SHP77 treated with DMSO at 0.1 percent for 48 hours (cell line): ENCODE results near the gene KCNN4.
"Not testable (repeated sequence)": the region's sequence is repeated elsewhere in the genome, so short reads cannot be mapped to it uniquely, and the experiment has no call there.

Experiments
- DNase-seq: peaks from one replicate; lab custom pipeline; 2025; lab: John Stamatoyannopoulos, UW

Gene KCNN4

DNA sequence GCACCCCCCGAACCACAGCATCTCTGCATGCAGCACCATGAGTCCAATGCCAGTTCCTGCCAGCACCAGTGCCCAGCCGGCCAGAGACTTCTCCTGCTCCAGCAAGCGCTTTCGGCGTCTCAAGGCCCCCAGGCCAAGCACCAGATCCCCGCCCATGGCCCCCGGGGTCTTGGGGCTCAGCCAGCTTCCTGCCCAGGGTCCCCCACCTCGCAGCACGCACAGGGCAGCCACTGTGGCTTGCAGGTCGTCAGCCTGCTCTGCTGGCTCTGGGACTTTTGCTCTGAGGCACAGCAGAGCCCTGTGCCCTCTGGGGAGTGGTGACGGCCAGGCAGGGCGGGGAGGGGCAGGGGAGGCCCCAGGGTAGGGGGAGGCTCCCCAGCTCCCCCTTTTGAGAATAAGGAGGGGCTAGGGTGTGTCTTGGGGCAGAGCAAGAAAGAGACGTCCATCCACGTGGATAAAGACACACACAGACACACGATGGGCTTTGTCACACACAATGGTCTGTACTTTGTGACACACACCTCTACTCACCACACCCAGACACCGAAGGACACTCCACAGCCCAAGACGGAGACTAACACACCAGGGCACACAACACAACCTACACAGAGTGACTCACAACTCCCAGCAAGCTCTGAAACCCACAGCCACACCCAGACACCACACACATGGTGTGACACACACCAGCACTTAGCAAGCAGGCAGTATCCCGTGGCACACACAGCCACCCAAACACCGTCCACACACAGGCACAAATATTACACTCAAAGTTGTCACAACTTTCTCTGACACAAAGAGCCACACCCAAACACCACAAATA, at the start of gene KCNN4:
Gene KCNN4 (minus strand): TSS at position 268 of the 820 bp plus-strand sequence. CDS start 112 bp downstream, at position 156.
- no peak for DNase-seq

DNA sequence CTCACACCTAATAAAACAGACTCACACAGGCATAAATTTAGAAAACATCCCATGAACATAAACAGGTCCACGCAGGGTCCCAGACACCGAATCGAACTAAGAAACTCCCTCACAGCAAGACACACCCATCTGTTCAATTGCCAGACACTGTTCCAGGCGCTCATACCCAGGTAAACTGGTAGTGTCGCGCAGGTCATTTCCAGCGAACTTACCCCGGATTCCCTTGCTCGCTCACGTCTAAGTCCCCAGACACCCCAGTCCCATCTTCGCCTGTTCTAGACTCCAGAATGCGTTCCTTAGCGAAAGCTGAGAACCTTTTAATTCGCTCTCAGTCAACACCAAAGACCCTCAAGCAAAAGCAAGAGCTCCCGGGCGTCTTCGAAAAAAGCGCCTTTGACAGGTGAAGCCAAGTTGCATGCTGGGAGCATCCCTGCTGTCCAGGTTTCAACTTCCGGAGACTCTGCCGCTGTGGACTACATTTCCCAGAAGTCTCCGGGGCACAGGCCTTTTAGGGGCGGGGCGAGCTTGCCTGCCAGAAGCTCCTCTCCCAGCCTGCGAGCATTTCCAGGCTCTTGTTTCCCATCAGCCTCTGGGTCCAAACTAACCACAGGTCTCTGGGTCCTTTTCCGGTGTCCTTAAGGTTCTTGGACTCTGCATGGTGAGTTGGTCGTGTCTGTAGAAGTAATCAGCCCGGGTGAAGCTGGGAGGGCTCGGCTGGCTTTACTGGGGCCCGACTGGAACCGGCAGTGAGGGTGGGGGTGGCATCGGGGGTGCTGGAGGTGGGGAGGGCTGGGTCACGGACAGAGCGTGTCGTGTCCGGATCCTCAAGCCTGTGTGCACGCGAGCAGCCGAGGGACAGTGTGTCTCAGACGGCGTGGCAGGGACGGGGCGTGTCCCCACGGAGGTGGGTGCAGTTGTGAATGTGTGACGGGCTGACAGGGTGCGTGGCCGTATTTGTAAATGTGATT, 46.3 kb upstream of the KCNN4 start, which contains the start of gene ZNF283:
Gene ZNF283 (plus strand): TSS at position 535 of the 968 bp plus-strand sequence. CDS start 6,184 bp downstream, outside the sequence.
- DNase-seq: peak; percentile 68

DNA sequence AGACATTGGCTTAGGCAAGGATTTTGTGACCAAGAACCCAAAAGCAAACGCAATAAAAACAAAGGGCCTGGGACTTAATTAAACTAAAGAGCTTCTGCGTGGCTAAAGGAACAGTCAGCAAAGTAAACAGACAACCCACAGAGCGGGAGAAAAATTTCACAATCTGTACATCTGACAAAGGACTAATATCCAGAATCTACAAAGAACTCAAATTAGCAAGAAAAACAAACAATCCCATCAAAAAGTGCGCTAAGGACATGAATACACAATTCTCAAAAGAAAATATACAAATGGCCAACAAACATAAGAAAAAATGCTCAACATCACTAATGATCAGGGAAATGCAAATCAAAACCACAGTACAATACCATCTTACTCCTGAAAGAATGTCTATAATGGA, 43.8 kb upstream of the KCNN4 start:
- DNase-seq: not testable (repeated sequence)

DNA sequence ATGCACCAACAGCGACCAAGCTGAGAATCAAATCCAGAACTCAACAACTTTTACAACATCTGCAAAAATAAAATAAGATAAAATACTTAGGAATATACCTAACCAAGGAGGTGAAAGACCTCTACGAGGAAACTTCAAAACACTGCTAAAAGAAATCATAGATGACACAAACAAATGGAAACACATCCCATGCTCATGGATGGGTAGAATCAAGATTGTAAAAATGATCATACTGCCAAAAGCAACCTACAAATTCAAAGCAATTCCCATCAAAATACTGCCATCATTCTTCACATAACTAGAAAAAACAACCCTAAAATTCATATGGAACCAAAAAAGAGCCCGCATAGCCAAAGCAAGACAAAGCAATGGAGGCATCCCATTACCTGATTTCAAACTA, 43.1 kb upstream of the KCNN4 start:
- not testable (repeated sequence) for DNase-seq

GRCh38 chr19:43820884-43821215, 40.1 kb upstream of the KCNN4 start:
- no peak for DNase-seq

DNA sequence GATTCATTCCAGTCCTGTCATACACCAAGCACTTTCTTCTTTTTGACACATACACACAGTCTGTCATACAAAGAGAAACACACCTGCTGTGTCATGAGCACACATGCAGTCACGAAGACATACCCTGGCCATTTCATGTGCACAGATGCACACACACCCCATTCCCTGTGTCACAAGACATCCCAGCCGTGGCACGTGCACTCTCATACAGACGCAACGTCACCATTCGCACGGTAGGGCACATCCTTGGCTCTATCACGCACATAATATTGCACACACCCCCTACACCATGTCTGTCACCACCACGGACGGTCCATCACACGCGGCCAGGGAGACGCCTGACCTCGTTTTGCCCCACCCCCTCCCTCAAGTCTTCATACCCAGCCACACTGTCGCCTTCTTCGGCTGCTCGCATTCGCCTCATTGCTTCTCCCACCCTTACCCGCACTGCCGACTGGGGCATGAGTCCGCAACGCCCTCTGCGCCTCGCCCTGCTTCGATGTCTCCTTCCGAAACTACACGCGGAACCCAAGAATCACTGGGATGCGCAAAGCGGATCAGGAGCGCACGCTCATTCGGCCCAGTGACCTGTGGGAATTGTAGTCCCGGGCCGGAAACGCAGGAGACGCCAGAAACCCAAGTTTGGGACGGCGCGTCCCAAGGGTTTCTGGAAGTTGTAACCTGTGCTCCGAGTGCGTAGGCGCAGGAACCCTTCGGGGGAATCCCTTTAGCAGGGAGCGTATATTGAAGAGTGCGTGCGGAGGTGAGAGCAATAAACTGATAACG, 39.5 kb upstream of the KCNN4 start:
- DNase-seq: no peak

DNA sequence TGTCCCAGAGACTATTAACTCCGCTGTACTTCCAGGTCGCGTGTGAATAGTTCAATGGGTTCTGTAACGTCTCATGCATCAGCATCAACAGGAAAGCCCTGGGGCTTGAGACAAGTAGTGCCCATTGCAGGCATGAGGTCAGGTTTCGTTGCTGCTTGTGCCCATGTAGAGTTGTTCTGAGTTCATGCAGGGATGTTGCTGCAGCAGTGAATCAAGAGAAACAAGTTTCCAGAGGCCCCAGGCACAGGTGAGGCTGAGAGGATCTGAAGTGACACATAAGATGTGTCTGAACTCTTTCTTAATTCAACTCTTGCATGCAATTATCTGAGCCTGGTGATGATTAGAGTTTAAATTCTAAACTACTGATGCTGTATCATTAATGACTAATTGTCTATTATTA, 37.7 kb upstream of the KCNN4 start:
- DNase-seq: no peak

DNA sequence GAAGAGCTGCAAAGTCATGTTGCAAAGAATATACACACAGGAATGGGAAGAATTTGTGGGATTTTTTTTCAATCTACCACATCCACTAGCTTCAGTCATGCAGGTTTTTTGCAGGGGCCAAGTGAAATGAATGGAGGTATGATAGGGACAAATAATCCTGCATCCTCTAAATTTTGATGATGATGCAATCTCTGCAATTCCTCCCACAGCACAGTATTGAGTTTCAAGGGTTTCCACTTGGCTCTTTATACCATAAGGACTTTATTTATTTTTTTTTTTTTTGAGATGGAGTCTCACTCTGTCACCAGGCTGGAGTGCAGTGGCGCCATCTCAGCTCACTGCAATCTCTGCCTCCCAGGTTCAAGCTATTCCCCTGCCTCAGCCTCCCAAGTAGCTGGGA, 36.7 kb upstream of the KCNN4 start:
- not testable (repeated sequence) for DNase-seq

- DNase-seq: no peak
Observed at GRCh38 chr19:43814663-43815352, 34.0 kb upstream of the KCNN4 start.

GRCh38 chr19:43812688-43813087, 31.9 kb upstream of the KCNN4 start:
- DNase-seq: no peak

- no peak for DNase-seq
Observed at GRCh38 chr19:43812259-43812658, 31.5 kb upstream of the KCNN4 start.

DNA sequence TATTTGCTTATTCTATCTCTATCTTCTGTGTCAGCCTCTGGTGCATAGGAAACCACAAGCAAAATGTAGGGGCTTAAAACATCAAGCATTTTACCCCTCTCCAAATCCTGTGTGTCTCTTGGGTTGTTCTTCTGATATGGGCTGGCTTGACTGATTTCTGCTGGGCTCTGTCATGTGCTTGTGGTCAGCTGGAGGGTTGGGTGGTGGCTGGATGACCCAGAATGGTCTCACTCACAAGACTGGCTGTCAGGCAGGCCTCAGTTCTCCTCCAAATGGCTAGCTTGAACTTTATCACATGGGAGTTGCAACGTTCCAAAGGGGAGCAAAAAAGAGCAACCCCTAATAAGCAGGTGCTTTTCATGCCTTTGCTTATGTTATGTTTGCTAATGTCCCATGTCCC, 31.1 kb upstream of the KCNN4 start:
- no peak for DNase-seq

DNA sequence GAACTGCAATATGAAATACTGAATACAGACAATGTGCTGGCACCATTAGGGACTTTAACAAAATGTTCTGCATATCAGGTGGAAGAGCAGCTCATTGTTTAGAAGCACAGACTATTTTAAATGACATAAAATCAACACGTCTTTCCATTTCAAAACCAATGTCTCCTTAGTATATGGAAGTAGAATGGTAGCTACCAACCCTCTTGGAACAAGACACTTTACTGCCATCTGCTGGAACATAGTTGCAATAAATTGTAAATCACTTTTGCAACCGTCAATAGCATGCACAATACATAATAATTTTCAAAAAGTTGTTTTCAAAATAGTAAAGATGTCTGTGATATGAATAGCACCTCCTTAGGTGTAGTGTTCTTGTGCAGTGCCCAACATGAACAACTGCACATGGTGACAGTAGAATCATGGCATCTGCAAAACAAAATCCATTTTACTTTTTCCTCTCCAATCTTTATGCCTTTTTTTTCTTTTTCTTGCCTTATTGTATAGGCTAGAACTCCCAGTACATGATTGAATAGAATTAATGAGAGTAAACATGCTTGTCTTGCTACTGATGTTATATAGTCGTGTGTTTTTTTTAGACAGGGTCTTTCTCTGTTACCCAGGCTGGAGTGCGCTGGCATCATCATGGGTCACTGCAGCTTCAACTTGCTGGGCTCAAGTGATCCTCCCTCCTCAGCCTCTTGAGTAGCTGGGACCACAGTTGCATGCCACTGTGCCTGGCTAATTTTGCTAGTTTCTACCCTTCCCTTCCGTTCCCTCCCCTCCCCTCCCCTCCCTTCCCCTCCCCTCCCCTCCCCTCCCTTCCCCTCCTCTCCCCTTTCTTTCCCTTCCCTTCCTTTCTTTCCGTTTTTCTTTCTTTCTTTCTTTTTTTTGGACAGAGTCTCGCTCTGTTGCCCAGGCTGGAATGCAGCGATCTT, 29.3 kb upstream of the KCNN4 start:
- peak; percentile 55 for DNase-seq

GRCh38 chr19:43807651-43808050, 26.9 kb upstream of the KCNN4 start:
- DNase-seq: no peak

DNA sequence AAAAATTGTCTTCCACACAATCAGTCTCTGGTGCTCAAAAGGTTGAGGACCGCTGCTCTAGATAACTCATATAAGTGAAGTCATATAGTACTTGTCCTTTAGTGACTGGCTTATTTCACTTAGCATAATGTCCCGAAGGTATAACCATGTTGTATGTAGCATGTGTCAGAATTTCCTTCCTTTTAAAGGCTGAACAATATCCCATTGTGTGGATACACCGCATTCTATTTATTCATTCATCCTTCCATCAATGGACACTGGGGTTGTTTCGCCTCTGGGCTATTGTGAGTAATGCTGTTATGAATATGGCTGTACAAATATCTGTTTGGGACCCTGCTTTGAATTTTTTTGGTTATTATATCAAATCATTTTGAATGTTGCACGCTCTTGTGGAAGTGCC, 26.1 kb upstream of the KCNN4 start:
- DNase-seq: no peak

GRCh38 chr19:43806401-43806800, 25.6 kb upstream of the KCNN4 start:
- not testable (repeated sequence) for DNase-seq

DNA sequence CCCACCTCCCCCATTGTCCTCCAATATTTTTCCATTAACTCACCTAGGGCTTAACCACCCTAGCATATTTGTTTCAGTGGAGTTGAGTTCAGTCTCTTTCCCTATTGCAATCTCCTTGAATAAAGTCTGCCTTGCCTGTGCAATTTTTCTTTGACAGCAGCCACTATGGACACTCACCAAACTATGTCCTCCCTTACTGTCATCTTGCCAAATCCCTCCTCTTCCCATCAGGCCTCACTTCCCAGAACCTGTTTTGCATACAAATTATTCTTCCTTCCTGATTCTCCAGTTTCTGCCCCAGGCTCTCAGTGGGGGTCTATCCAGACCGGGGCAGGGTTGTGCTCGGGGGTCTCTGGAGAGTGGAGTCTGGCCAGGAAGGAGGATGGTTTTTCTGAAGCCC, 23.7 kb upstream of the KCNN4 start:
- DNase-seq: no peak

DNA sequence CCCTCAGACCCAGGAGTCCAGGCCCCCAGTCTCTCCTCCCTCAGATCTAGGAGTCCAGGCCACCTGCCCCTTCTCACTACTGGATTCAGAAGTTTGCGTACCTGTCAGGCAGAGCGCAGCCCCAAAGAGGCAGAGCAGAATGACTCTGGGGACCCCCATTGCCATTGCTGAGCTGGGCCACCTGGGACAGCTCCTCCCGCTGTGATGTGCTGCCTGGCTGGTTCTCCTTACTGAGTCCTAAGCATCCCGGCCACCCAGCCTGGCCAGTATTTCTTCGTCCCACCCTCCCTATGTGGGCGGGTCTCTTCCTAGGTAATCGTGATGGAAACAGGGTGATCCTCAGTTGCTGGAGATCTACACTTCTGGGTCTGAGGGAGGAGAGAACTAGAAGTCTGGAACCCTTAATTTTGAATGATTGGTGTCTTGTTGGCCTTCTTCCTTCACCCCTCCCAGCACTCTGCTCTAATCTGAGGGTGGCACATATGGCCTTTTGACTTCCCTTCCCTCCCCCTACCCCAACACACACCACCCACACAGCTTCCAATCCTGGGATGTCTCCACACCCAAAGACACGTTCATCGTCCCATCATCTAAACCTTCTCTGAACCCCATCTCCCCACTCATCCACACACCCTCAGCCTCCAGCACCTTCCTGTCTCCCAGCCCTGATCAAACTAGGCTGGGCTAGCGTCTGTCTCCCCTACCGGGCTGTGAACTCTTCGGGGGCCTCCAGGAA, 21.6 kb upstream of the KCNN4 start, which contains the start of gene LYPD5:
Gene LYPD5 (minus strand): TSS at position 232 of the 736 bp plus-strand sequence. CDS start 67 bp downstream, at position 165.
- DNase-seq: no peak

DNA sequence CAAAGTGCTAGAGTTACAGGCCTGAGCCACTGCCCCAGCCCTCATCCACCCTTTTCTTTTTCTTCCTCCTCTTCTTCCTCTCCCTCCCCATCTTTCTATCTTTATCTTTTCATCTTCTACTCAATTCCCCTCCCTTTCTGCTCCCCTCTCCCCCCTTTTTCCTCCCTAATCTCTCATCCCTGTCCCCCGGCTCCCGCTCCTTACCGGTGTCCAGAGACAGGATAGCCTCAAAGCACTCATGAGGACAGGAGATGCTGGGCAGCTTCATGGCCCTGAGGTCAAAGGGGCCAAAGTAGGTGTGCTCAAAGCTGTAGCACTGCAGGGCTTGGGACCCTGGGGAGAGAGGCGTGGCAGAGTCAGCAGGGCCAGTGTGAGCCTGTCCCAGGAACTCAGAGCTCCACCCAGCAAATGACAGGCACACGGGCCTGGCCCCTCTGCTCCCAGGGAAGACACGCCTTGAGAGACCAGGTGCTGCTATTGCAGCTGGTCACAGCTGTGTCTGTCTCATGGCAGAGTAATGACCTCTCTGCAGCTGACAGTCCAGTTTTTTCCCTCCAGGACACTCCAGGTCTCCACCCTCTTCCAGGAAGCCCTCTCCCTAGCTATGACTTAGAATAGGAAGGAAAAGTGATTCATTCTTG, 18.8 kb upstream of the KCNN4 start:
- DNase-seq: no peak
